ENCODE results near the gene NAPG.
"Not testable (repeated sequence)": the region's sequence is repeated elsewhere in the genome, so short reads cannot be mapped to it uniquely, and the experiment has no call there.

NAPG gene

GRCh38 chr18:10495936-10496335 is 29.9 kb upstream of the NAPG start:
- no peak overlapping the region for H3K4me3 ChIP-seq (ENCODE audit: control insufficient read depth in 1 of 7, extremely low read depth in 1 of 7, insufficient read depth in 4 of 7, low read depth in 2 of 7, low read length in 6 of 7)
- H3K27ac ChIP-seq (ENCODE audit: insufficient read depth in 1 of 2, low read depth in 1 of 2, low read length in 2 of 2, poor library complexity in 1 of 2, severe bottlenecking in 2 of 2) = no peak overlapping the region
- DNase-seq = no peak
- peaks cover 0 to 8% (median 2%) of the 10 kb centered on the region in 4 experiments for H3K4me1 ChIP-seq (ENCODE audit: control extremely low read depth in 1 of 4, control insufficient read depth in 4 of 4, insufficient read depth in 4 of 4, low read length in 3 of 4)
- WGBS (ENCODE audit: insufficient coverage) = no CpG with 5 or more reads among the region's 2 CpGs
- H3K9me3 ChIP-seq (ENCODE audit: control extremely low read depth in 1 of 5, control insufficient read depth in 4 of 5, insufficient read depth in 2 of 5, low read depth in 1 of 5, low read length in 4 of 5) = no peaks in the 10 kb centered on the region
- no peaks in the 10 kb centered on the region for H3K36me3 ChIP-seq (ENCODE audit: control insufficient read depth in 4 of 4, insufficient read depth in 4 of 4, low read length in 3 of 4)
- no peaks in the 10 kb centered on the region for H3K27me3 ChIP-seq (replicated peaks in 2 of 5; ENCODE audit: control insufficient read depth in 4 of 5, insufficient read depth in 5 of 5, low read length in 4 of 5)
- ChIA-PET POLR2A (no interaction called here), CTCF (no interaction called here)

GRCh38 chr18:10497206-10497749 is 28.5 kb upstream of the NAPG start:
- H3K9me3 ChIP-seq (ENCODE audit: control extremely low read depth in 1 of 5, control insufficient read depth in 4 of 5, insufficient read depth in 2 of 5, low read depth in 1 of 5, low read length in 4 of 5) = no peaks in the 10 kb centered on the region
- no peak overlapping the region for H3K4me3 ChIP-seq (ENCODE audit: control insufficient read depth in 1 of 7, extremely low read depth in 1 of 7, insufficient read depth in 4 of 7, low read depth in 2 of 7, low read length in 6 of 7)
- no peaks in the 10 kb centered on the region for H3K27me3 ChIP-seq (replicated peaks in 2 of 5; ENCODE audit: control insufficient read depth in 4 of 5, insufficient read depth in 5 of 5, low read length in 4 of 5)
- no peak for DNase-seq
- H3K4me1 ChIP-seq (ENCODE audit: control extremely low read depth in 1 of 4, control insufficient read depth in 4 of 4, insufficient read depth in 4 of 4, low read length in 3 of 4) = peaks cover 0 to 8% (median 2%) of the 10 kb centered on the region in 4 experiments
- ChIA-PET POLR2A (no interaction called here), CTCF (interaction anchor here (1.1 to 1.4 kb wide), 2 partner anchors 21 to 23 kb away, joined by 3 read pairs; no protein-coding TSS in a partner anchor)
- H3K27ac ChIP-seq (ENCODE audit: insufficient read depth in 1 of 2, low read depth in 1 of 2, low read length in 2 of 2, poor library complexity in 1 of 2, severe bottlenecking in 2 of 2) = no peak overlapping the region
- H3K36me3 ChIP-seq (ENCODE audit: control insufficient read depth in 4 of 4, insufficient read depth in 4 of 4, low read length in 3 of 4) = no peaks in the 10 kb centered on the region

DNA sequence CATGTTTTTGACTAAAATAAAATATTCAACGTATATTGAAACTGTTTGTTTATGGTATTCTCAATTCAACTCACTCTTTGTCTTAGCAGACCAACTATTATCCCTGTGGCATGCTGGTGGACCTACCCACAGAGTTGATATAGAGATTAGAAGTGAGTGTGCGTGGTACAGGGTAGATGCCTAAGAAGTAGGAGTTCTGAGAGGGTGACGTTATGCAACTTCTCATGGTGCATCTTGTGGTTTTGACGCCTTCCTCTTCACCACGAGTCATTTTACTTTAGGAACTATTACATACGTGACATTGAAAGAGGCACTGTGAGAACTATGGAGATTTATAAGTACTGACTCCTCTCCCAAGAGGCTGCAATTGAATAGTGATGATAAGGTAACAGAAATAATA is 26.6 kb upstream of the NAPG start:
- H3K36me3 ChIP-seq (ENCODE audit: control insufficient read depth in 4 of 4, insufficient read depth in 4 of 4, low read length in 3 of 4) = no peaks in the 10 kb centered on the region
- POLR2A ChIA-PET = no interaction called here
- DNase-seq = peak; percentile 27 to 67 (median 61)
- H3K9me3 ChIP-seq (ENCODE audit: control extremely low read depth in 1 of 5, control insufficient read depth in 4 of 5, insufficient read depth in 2 of 5, low read depth in 1 of 5, low read length in 4 of 5) = no peaks in the 10 kb centered on the region
- CTCF ChIA-PET = interaction anchor here (0.8 to 1.1 kb wide), 2 partner anchors 20 to 303 kb away, joined by 3 read pairs; no protein-coding TSS in a partner anchor
- H3K4me3 ChIP-seq (ENCODE audit: control insufficient read depth in 1 of 7, extremely low read depth in 1 of 7, insufficient read depth in 4 of 7, low read depth in 2 of 7, low read length in 6 of 7) = no peak overlapping the region
- no peak overlapping the region for H3K27ac ChIP-seq (ENCODE audit: insufficient read depth in 1 of 2, low read depth in 1 of 2, low read length in 2 of 2, poor library complexity in 1 of 2, severe bottlenecking in 2 of 2)
- no peaks in the 10 kb centered on the region for H3K27me3 ChIP-seq (replicated peaks in 2 of 5; ENCODE audit: control insufficient read depth in 4 of 5, insufficient read depth in 5 of 5, low read length in 4 of 5)
- peaks cover 0 to 8% (median 2%) of the 10 kb centered on the region in 4 experiments for H3K4me1 ChIP-seq (ENCODE audit: control extremely low read depth in 1 of 4, control insufficient read depth in 4 of 4, insufficient read depth in 4 of 4, low read length in 3 of 4)
- no CpG with 5 or more reads among the region's 6 CpGs for WGBS (ENCODE audit: insufficient coverage)

- H3K27me3 ChIP-seq (replicated peaks in 2 of 5; ENCODE audit: control insufficient read depth in 4 of 5, insufficient read depth in 5 of 5, low read length in 4 of 5) = no peaks in the 10 kb centered on the region
- POLR2A ChIA-PET = no interaction called here
- CTCF ChIA-PET = interaction anchor here (1.0 to 2.1 kb wide), 2 partner anchors 11 to 20 kb away, joined by 4 to 7 read pairs; no protein-coding TSS in a partner anchor
- no peak overlapping the region for H3K4me3 ChIP-seq (ENCODE audit: control insufficient read depth in 1 of 7, extremely low read depth in 1 of 7, insufficient read depth in 4 of 7, low read depth in 2 of 7, low read length in 6 of 7)
- 100% methylated on average over 1 of the region's 2 CpGs for WGBS (ENCODE audit: insufficient coverage)
- H3K36me3 ChIP-seq (ENCODE audit: control insufficient read depth in 4 of 4, insufficient read depth in 4 of 4, low read length in 3 of 4) = no peaks in the 10 kb centered on the region
- H3K27ac ChIP-seq (ENCODE audit: insufficient read depth in 1 of 2, low read depth in 1 of 2, low read length in 2 of 2, poor library complexity in 1 of 2, severe bottlenecking in 2 of 2) = no peak overlapping the region
- H3K4me1 ChIP-seq (ENCODE audit: control extremely low read depth in 1 of 4, control insufficient read depth in 4 of 4, insufficient read depth in 4 of 4, low read length in 3 of 4) = peaks cover 0 to 8% (median 2%) of the 10 kb centered on the region in 4 experiments
- peaks cover 0 to 5% (median 3%) of the 10 kb centered on the region in 5 experiments for H3K9me3 ChIP-seq (ENCODE audit: control extremely low read depth in 1 of 5, control insufficient read depth in 4 of 5, insufficient read depth in 2 of 5, low read depth in 1 of 5, low read length in 4 of 5)
- DNase-seq = no peak
Measured at GRCh38 chr18:10500038-10500437, 25.8 kb upstream of the NAPG start.

DNA sequence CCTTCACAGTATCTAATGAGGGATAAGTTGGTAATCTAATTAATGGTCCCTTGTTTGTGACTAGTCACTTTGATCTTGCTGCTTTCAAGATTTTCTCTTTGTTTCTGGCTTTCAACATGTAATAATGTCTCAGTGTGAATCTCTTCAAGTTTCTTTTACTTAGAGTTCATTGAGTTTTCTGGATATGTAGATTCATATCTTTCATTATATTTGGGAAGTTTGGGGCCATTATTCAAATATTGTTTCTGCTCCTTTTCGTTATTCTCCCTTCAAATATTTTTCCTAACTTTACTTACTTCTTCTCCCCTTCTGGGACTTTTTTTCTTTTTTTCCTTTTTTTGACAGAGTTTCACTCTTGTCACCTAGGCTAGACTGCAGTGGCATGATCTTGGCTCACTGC is 21.1 kb upstream of the NAPG start:
- Histone ChIP-seq H3K4me1 (ENCODE audit: control extremely low read depth in 1 of 4, control insufficient read depth in 4 of 4, insufficient read depth in 4 of 4, low read length in 3 of 4) (peaks cover 0 to under 1% (median 0%) of the 10 kb centered on the region in 4 experiments), H3K9me3 (ENCODE audit: control extremely low read depth in 1 of 5, control insufficient read depth in 4 of 5, insufficient read depth in 2 of 5, low read depth in 1 of 5, low read length in 4 of 5) (peaks cover 4 to 20% (median 7%) of the 10 kb centered on the region in 5 experiments), H3K27me3 (replicated peaks in 2 of 5; ENCODE audit: control insufficient read depth in 4 of 5, insufficient read depth in 5 of 5, low read length in 4 of 5) (no peaks in the 10 kb centered on the region), H3K4me3 (ENCODE audit: control insufficient read depth in 1 of 7, extremely low read depth in 1 of 7, insufficient read depth in 4 of 7, low read depth in 2 of 7, low read length in 6 of 7) (no peak overlapping the region), H3K36me3 (ENCODE audit: control insufficient read depth in 4 of 4, insufficient read depth in 4 of 4, low read length in 3 of 4) (no peaks in the 10 kb centered on the region), H3K27ac (ENCODE audit: insufficient read depth in 1 of 2, low read depth in 1 of 2, low read length in 2 of 2, poor library complexity in 1 of 2, severe bottlenecking in 2 of 2) (no peak overlapping the region)
- POLR2A ChIA-PET = no interaction called here
- DNase-seq = no peak
- 100% methylated on average over 1 of the region's 1 CpG for WGBS (ENCODE audit: insufficient coverage)
- CTCF ChIA-PET = no interaction called here

DNA sequence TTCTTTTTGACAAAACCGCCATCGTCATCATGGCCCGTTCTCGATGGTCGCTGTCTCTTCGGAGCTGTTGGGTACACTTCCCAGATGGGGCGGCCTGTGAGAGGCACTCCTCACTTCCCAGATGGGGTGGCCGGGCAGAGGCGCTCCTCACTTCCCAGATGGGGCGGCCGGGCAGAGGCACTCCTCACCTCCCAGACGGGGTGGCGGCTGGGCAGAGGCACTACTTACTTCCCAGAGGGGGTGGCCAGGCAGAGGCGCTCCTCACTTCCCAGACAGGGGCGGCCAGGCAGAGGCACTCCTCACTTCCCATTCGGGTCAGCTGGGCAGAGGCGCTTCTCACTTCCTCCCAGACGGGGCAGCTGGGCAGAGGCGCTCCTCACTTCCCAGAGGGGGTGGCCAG is 19.9 kb upstream of the NAPG start:
- peaks cover 4 to 20% (median 7%) of the 10 kb centered on the region in 5 experiments for H3K9me3 ChIP-seq (ENCODE audit: control extremely low read depth in 1 of 5, control insufficient read depth in 4 of 5, insufficient read depth in 2 of 5, low read depth in 1 of 5, low read length in 4 of 5)
- H3K27ac ChIP-seq (ENCODE audit: insufficient read depth in 1 of 2, low read depth in 1 of 2, low read length in 2 of 2, poor library complexity in 1 of 2, severe bottlenecking in 2 of 2); POLR2A ChIA-PET; H3K4me3 ChIP-seq (ENCODE audit: control insufficient read depth in 1 of 7, extremely low read depth in 1 of 7, insufficient read depth in 4 of 7, low read depth in 2 of 7, low read length in 6 of 7); H3K36me3 ChIP-seq (ENCODE audit: control insufficient read depth in 4 of 4, insufficient read depth in 4 of 4, low read length in 3 of 4); H3K4me1 ChIP-seq (ENCODE audit: control extremely low read depth in 1 of 4, control insufficient read depth in 4 of 4, insufficient read depth in 4 of 4, low read length in 3 of 4); H3K27me3 ChIP-seq (replicated peaks in 2 of 5; ENCODE audit: control insufficient read depth in 4 of 5, insufficient read depth in 5 of 5, low read length in 4 of 5); CTCF ChIA-PET; DNase-seq: not testable (repeated sequence)
- 83% methylated on average over 4 of the region's 19 CpGs for WGBS (ENCODE audit: insufficient coverage)

- H3K27me3 ChIP-seq (replicated peaks in 2 of 5; ENCODE audit: control insufficient read depth in 4 of 5, insufficient read depth in 5 of 5, low read length in 4 of 5) = no peaks in the 10 kb centered on the region
- no peak for DNase-seq
- H3K4me3 ChIP-seq (ENCODE audit: control insufficient read depth in 1 of 7, extremely low read depth in 1 of 7, insufficient read depth in 4 of 7, low read depth in 2 of 7, low read length in 6 of 7) = no peak overlapping the region
- ChIA-PET CTCF (interaction anchor here (1.0 to 1.5 kb wide), 2 partner anchors 11 to 16 kb away, joined by 3 to 5 read pairs; no protein-coding TSS in a partner anchor), POLR2A (no interaction called here)
- peaks cover 4 to 20% (median 7%) of the 10 kb centered on the region in 5 experiments for H3K9me3 ChIP-seq (ENCODE audit: control extremely low read depth in 1 of 5, control insufficient read depth in 4 of 5, insufficient read depth in 2 of 5, low read depth in 1 of 5, low read length in 4 of 5)
- H3K36me3 ChIP-seq (ENCODE audit: control insufficient read depth in 4 of 4, insufficient read depth in 4 of 4, low read length in 3 of 4) = no peaks in the 10 kb centered on the region
- H3K27ac ChIP-seq (ENCODE audit: insufficient read depth in 1 of 2, low read depth in 1 of 2, low read length in 2 of 2, poor library complexity in 1 of 2, severe bottlenecking in 2 of 2) = no peak overlapping the region
- H3K4me1 ChIP-seq (ENCODE audit: control extremely low read depth in 1 of 4, control insufficient read depth in 4 of 4, insufficient read depth in 4 of 4, low read length in 3 of 4) = no peaks in the 10 kb centered on the region
Measured at GRCh38 chr18:10508591-10508990, 17.2 kb upstream of the NAPG start.
